ENCODE measurements around the gene RPS29. TPM values are rescaled to one million over a fixed set of nuclear protein-coding genes. Genes with fewer than 3 reads are reported as not detected.

Gene RPS29
- total RNA-seq, 1 donor from 2014 or later = 1,338 TPM

- no peak for TF ChIP-seq CTCF (IDR thresholded peaks at IDR 0.05; ENCODE audit: unreplicated experiment)
- H3K9me3 Mint-ChIP-seq = peaks cover 21% of the 10 kb centered on the region
- peaks cover 9% of the 10 kb centered on the region for H3K36me3 Mint-ChIP-seq
- no peak for DNase-seq (ENCODE audit: low spot score in 2 of 2, unreplicated experiment in 2 of 2)
- H3K27me3 Mint-ChIP-seq (ENCODE audit: low read depth) = no peaks in the 10 kb centered on the region
- H3K4me1 Mint-ChIP-seq = peaks cover 7% of the 10 kb centered on the region
- no peak overlapping the region for H3K4me3 Mint-ChIP-seq
- H3K27ac Mint-ChIP-seq = no peak overlapping the region
Measured at GRCh38 chr14:49545716-49546115, 40.5 kb downstream of the RPS29 start.

GRCh38 chr14:49545071-49545470 lies 41.1 kb downstream of the RPS29 start:
- no peak overlapping the region for H3K27ac Mint-ChIP-seq
- TF ChIP-seq CTCF (IDR thresholded peaks at IDR 0.05; ENCODE audit: unreplicated experiment) = no peak

GRCh38 chr14:49541049-49541448 lies 45.1 kb downstream of the RPS29 start:
- H3K9me3 Mint-ChIP-seq = peaks cover 21% of the 10 kb centered on the region

More at GRCh38 chr14:49545071-49545470, 41.1 kb downstream of the RPS29 start:
- no peak for DNase-seq (ENCODE audit: low spot score in 2 of 2, unreplicated experiment in 2 of 2)
- Mint-ChIP-seq H3K9me3 (peaks cover 21% of the 10 kb centered on the region), H3K36me3 (peaks cover 9% of the 10 kb centered on the region), H3K4me3 (no peak overlapping the region), H3K4me1 (peaks cover 6% of the 10 kb centered on the region), H3K27me3 (ENCODE audit: low read depth) (no peaks in the 10 kb centered on the region)

GRCh38 chr14:49538852-49539251 lies 47.3 kb downstream of the RPS29 start:
- no peak overlapping the region for H3K4me3 Mint-ChIP-seq
- peaks cover 9% of the 10 kb centered on the region for H3K36me3 Mint-ChIP-seq
- H3K27me3 Mint-ChIP-seq (ENCODE audit: low read depth) = no peaks in the 10 kb centered on the region
- no peak for TF ChIP-seq CTCF (IDR thresholded peaks at IDR 0.05; ENCODE audit: unreplicated experiment)
- H3K27ac Mint-ChIP-seq = no peak overlapping the region
- DNase-seq (ENCODE audit: low spot score in 2 of 2, unreplicated experiment in 2 of 2) = no peak
- peaks cover 1% of the 10 kb centered on the region for H3K4me1 Mint-ChIP-seq
- H3K9me3 Mint-ChIP-seq = peaks cover 21% of the 10 kb centered on the region

More at GRCh38 chr14:49541049-49541448, 45.1 kb downstream of the RPS29 start:
- Mint-ChIP-seq H3K4me3 (no peak overlapping the region), H3K4me1 (peaks cover 1% of the 10 kb centered on the region), H3K27ac (no peak overlapping the region), H3K27me3 (ENCODE audit: low read depth) (no peaks in the 10 kb centered on the region), H3K36me3 (peaks cover 9% of the 10 kb centered on the region)
- DNase-seq (ENCODE audit: low spot score in 2 of 2, unreplicated experiment in 2 of 2) = no peak
- TF ChIP-seq CTCF (IDR thresholded peaks at IDR 0.05; ENCODE audit: unreplicated experiment) = no peak

Other genes starting within 250 kb of the RPS29 start
- 8.8 to 10.9 TPM (median 9.2 TPM) in 3 replicates for gene LRR1, start 12.6 kb upstream of the RPS29 start, total RNA-seq
- gene RPL36AL, start 34.2 kb upstream of the RPS29 start, total RNA-seq = 148 to 149 TPM (median 149 TPM) in 3 replicates
- gene MGAT2, start 34.4 kb upstream of the RPS29 start, total RNA-seq = 18.7 to 20.3 TPM (median 19.2 TPM) in 3 replicates
- 10.8 to 11.8 TPM (median 11.5 TPM) in 3 replicates for gene DNAAF2, start 48.9 kb upstream of the RPS29 start, total RNA-seq
- gene POLE2, start 101.8 kb upstream of the RPS29 start, total RNA-seq = 8.3 to 9.3 TPM (median 8.5 TPM) in 3 replicates
- 4.9 to 6.6 TPM (median 6.6 TPM) in 3 replicates for gene KLHDC1, start 106.7 kb upstream of the RPS29 start, total RNA-seq
- 60.1 to 60.3 TPM (median 60.2 TPM) in 3 replicates for gene KLHDC2, start 181.8 kb upstream of the RPS29 start, total RNA-seq